ENCODE results near the gene RAC2. TPM values are rescaled to one million over a fixed set of nuclear protein-coding genes. Genes with fewer than 3 reads are reported as not detected.

The RAC2 gene
- 6.7 and 7.3 TPM in 2 replicates for total RNA-seq (2014; rRNA removed; shearing (Covaris generic))

- peak; percentile 32 for DNase-seq (ENCODE audit: low spot score)
Observed at GRCh38 chr22:37244114-37244921, at the start of gene RAC2. RAC2 (minus strand) TSS chr22:37244269; CDS start chr22:37244148, 121 bp downstream.

DNA sequence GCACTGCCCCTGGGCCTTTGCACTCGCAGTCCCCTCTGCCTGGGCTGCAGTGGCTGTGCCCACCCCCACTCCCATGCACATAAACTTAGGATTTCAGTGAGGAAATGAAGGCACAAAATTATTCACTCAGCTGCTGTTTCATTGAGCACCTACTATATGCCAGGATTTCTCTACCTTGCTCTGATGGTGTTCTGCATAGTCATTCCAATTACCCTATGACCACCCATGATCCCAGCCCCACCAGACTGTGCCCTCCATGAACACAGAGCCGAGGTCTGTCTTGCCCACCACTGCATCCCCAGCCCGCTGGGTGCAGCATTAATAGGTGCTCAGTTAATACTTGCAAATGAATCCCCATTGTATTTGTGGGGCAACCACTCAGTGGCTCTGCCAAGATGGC, 49.1 kb upstream of the RAC2 start:
- DNase-seq (ENCODE audit: low spot score) = no peak

GRCh38 chr22:37292641-37293040, 48.6 kb upstream of the RAC2 start:
- no peak for DNase-seq (ENCODE audit: low spot score)

DNA sequence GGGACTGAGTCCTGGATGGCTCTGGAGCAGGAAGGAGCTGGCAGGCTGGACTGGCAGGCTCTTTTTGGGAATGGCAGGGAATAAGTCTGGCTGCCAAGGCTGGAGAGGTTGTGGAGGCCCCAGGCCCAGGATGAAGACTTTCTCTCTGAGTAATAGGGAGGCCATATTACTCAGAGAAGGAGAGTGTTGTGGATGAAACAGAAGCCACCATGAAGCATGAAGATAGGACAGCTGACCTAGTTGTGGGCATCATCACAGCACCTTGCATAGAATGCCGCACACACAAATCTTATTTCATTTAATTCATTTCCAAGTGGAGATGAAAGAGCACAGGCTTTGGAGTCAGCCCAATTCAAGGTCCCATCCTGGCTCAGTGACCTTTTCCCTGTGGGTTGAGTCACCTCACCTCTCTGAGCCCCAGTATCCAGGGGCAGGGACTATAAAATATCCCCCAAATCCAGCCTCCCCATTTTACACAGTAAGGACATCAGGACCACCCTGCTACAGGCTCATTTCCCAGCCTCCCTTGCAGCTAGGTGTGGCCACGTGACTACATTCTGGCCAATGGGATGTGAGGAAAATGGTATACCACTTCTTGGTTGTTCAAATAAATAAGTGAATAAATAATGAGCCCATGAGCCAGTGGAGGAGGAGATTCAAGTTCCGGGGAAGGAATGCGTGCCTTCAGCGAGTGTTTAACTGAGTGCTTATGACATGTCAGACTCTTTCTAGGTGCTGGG, 47.7 kb upstream of the RAC2 start:
- DNase-seq (ENCODE audit: low spot score) = no peak

- no peak for DNase-seq (ENCODE audit: low spot score)
Observed at GRCh38 chr22:37290737-37291136, 46.7 kb upstream of the RAC2 start.

- DNase-seq (ENCODE audit: low spot score) = no peak
Observed at GRCh38 chr22:37289156-37289735, 45.2 kb upstream of the RAC2 start.

DNA sequence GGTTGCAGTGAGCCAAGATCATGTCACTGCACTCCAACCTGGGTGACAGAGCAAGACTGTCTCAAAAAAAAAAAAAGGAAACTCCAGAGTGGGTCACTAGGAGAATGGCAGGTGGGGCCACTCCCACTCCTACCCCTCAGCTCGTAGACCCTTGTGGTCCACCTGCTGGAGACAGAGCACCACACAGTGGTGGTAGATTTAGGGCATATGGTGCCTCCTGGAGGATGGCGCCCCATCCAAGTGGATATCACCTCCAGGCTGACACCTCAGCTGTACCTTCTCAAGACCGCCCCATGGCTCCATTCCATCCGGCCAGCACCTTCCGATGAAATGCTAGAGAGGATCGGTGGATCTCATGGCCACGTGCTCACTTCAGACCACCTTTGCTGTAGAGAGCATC, 44.5 kb upstream of the RAC2 start:
- DNase-seq (ENCODE audit: low spot score) = no peak

DNA sequence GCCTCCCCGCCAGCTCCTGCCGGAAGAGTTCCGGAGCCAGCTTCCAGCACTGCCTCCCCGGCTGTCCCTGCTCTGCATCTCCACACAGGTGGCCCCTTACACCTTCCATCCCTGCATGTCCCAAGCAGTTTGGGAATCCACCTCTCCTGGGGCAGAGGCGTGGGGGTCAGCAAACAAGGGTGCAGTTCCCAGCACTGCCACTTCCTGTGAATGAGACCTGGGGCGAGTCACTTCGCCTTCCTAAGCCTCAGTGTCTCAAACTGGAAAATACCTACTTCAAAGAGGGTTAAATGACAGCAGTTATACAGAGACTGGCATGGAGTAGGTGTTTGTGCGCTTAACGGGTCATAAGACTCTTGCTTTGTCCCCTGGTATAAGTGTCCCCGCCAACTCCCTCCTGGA, 43.5 kb upstream of the RAC2 start:
- DNase-seq (ENCODE audit: low spot score) = no peak

GRCh38 chr22:37285937-37286336, 41.9 kb upstream of the RAC2 start:
- DNase-seq (ENCODE audit: low spot score) = no peak

- no peak for DNase-seq (ENCODE audit: low spot score)
Observed at GRCh38 chr22:37284805-37285355, 40.8 kb upstream of the RAC2 start.

DNA sequence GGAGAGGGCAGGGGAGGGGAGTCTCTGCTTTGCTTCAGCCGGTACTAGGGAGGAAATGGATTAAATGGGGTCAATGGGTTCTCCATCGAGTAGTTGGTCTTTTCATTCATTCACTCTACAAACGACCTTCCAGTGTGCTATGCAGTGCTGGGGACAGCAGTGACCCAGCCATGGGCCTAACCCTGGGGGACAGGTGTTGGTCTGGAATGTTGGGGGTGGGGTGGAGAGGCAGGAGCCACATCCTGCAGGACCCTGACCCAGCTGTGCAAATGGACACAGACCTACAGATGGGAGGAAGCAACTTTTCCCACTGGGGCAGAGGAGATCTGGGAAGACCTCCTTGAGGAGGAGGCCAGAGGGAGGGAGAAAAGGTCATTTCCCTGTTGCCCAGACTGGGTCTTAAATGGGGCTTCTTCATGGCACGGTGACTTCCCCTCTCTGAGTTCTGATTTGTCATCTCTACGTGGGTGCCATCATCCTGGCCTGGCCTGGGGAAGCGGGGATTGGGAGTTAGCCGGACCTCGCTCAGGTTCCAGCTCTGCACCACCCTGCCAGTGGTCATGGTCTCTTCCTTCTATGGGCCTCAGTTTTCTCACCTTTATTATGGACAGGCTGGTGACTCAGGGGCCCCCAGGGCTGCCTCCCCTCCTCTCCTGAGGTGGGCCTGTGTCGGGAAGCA, 40.2 kb upstream of the RAC2 start:
- DNase-seq (ENCODE audit: low spot score) = no peak

- no peak for DNase-seq (ENCODE audit: low spot score)
Observed at GRCh38 chr22:37283393-37283937, 39.4 kb upstream of the RAC2 start.

GRCh38 chr22:37282385-37282677, 38.3 kb upstream of the RAC2 start, which contains the start of gene CYTH4:
CYTH4 (plus strand) TSS chr22:37282508; CDS start chr22:37282570, 62 bp downstream.
- no peak for DNase-seq (ENCODE audit: low spot score)

- DNase-seq (ENCODE audit: low spot score) = no peak
Observed at GRCh38 chr22:37281646-37282384, 37.7 kb upstream of the RAC2 start.

DNA sequence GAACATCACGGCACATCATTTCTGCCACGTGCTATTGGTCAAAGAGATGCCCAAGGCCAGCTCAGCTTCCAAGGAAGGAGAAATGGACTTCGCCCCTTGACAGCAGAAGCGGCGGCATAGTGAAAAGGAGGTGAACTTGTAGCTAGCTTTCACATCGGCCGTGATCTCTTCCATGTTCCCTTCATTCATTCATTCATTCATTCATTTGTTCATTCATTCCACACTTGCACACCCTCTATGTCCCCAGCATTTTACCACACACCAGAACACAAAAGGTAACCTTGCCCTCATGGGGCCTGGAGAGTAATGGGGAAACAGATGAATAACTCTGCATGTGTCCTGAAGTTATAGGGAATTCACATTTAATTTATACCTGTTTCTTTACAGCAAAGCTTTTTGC, 37.1 kb upstream of the RAC2 start:
- no peak for DNase-seq (ENCODE audit: low spot score)

DNA sequence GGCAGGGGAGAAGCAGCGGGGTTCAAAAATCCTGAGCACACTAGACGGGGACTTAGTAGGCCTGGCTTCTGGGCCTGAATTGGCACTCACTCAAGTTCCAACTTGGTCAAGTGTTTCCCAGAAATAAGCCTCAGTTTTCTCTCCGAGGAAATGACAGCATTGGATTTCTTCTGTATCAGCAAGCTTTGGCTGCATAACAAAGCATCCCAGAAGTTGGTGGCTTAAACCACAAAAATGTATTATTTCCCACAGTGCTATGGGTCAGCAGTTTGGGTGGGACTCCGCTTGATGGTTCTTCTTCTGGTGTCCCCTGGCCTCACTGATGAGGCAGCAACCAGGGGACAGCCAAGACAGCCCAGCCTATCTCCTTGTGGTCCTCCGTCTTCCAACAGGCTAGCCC, 36.6 kb upstream of the RAC2 start:
- DNase-seq (ENCODE audit: low spot score) = no peak

DNA sequence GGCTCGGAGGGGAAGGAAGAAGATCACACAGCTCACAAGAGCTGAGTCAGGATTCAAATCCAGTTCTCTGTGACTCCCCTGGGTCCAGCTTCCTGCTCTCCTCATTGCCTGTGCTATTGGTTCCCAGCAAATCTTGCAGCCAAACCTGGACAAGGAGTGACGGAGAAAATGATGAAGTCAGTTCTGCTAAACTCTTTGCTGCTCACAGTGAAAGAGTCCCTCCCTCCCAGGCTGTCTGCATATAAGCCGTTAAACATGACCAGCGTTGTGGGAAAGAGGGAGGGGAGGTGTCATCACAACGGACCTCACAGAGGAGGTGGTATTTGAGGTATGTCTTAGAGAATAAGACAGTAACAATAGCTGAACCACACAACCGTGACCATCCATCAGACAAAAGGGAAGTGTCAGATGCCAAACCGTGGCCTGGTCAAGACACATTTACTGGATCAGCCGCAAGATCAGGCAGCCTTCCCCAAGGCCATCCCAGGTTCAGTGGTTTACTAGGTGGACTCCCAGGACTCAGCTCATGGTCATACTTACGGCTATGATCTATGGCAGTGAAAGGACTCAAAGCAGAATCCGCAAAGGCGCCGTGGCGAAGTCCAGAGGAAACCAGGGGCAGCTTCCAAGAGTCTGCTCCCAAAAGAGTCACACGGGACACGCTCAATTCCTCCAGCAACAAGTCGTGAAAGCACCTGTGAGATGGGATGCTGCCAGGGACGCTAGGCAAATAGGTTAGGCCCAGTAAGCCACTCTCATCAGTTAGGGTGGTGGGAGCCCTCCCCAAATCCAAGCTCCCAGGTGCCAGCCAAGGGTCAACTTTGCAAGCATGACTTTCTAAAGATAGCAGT, 35.5 kb upstream of the RAC2 start:
- no peak for DNase-seq (ENCODE audit: low spot score)

GRCh38 chr22:37278261-37278660, 34.2 kb upstream of the RAC2 start:
- DNase-seq (ENCODE audit: low spot score) = no peak

DNA sequence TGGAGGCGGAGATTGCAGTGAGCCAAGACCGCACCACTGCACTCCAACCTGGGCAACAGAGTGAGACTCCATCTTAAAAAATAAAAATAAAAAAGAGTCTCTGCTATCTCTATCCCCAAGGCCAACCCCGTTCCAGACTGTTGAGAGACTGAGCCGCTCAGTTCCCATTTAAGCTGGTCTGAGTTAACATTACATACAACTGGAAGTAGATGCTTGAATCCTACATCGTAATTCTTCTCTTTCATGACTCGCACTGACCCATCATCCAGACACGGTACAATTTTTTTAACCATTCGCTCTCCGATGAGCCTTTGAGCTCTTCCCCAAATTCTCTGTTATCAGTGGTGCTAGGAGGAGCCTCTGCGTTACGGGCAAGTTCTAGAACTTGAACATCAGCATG, 33.3 kb upstream of the RAC2 start:
- DNase-seq (ENCODE audit: low spot score) = no peak

- no peak for DNase-seq (ENCODE audit: low spot score)
Observed at GRCh38 chr22:37276776-37277175, 32.7 kb upstream of the RAC2 start.

Data from HT-29 (cell line).